PFSK-1 (cell line): ENCODE measurements around the gene WNK1.

Experiments used
- POLR2AphosphoS5 ChIP-seq: IDR thresholded peaks from 2 replicates; pipeline ENCODE4 v1.6.1; 2012; ENCODE audit warnings: low read depth, mild to moderate bottlenecking, control low read depth, low read length, moderate library complexity
- REST ChIP-seq, 2 experiments: IDR thresholded peaks; 2 replicates each; pipeline versions ENCODE4 v1.6.1 to v1.8.0; 2011 to 2012; ENCODE audit warnings: low read depth in 2 of 2, low read length in 2 of 2, control low read depth in 1 of 2, inconsistent platforms in 1 of 2, mild to moderate bottlenecking in 1 of 2, moderate library complexity in 1 of 2; ENCODE audit not compliant: insufficient read depth in 1 of 2
- SIN3A ChIP-seq: IDR thresholded peaks from 2 replicates; pipeline ENCODE4 v1.6.1; 2012; ENCODE audit warnings: mild to moderate bottlenecking, low read length, moderate library complexity, borderline replicate concordance; ENCODE audit not compliant: insufficient read depth
- TAF1 ChIP-seq: IDR thresholded peaks from 2 replicates; pipeline ENCODE4 v1.6.1; 2012; ENCODE audit warnings: low read length, control low read depth, borderline replicate concordance; ENCODE audit not compliant: insufficient read depth

- TF ChIP-seq REST (IDR thresholded peaks at IDR 0.05; ENCODE audit: insufficient read depth in 1 of 2, low read depth in 2 of 2, low read length in 2 of 2) (no peak), POLR2AphosphoS5 (no peak), TAF1 (no peak), SIN3A (no peak)
Measured at GRCh38 chr12:826331-826730, 74.0 kb downstream of the WNK1 start.
